HepG2 (cell line): ENCODE data around the gene MLLT10. TPM values are rescaled to one million over a fixed set of nuclear protein-coding genes. Genes with fewer than 3 reads are reported as not detected.

ENCODE experiments used
- ATF7 ChIP-seq, 2 experiments: fragments of 450-650 bp in 1 of 2; sonication (generic) in 1 of 2; formaldehyde crosslinking in 1 of 2; IDR thresholded peaks; 2 replicates each; pipeline versions ENCODE4 v1.4.0 to v1.6.1; 2016 to 2020; ENCODE audit warnings: antibody characterized with exemption in 1 of 2, mild to moderate bottlenecking in 1 of 2, missing genetic modification reagents in 1 of 2
- ETV5 ChIP-seq: IDR thresholded peaks from 2 replicates; pipeline ENCODE4 v1.6.1; 2018; ENCODE audit warnings: missing biosample characterization, missing genetic modification reagents, inconsistent platforms, borderline replicate concordance
- GABPA ChIP-seq, 2 experiments: IDR thresholded peaks; 2 replicates each; pipeline ENCODE4 v1.6.1; 2011 to 2016; ENCODE audit warnings: low read depth in 2 of 2, low read length in 1 of 2, missing biosample characterization in 1 of 2, missing genetic modification characterization in 1 of 2
- GZF1 ChIP-seq: sonication (generic); formaldehyde crosslinking; IDR thresholded peaks from 2 replicates; pipeline ENCODE4 v1.5.1; 2020; ENCODE audit warnings: mild to moderate bottlenecking, missing genetic modification reagents
- HNF4A ChIP-seq: sonication (generic); formaldehyde crosslinking; IDR thresholded peaks from 2 replicates; pipeline ENCODE4 v1.4.0; 2020; ENCODE audit warnings: missing genetic modification reagents
- HNF4G ChIP-seq, 2 experiments: sonication (generic) in 1 of 2; formaldehyde crosslinking in 1 of 2; IDR thresholded peaks; 2 replicates each; pipeline versions ENCODE4 v1.4.0 to v1.6.1; 2011 to 2020; ENCODE audit warnings: borderline replicate concordance in 2 of 2, low read depth in 2 of 2, mild to moderate bottlenecking in 2 of 2, low read length in 1 of 2, missing genetic modification reagents in 1 of 2, moderate library complexity in 1 of 2
- HNRNPUL1 ChIP-seq: fragments of 200-400 bp; formaldehyde crosslinking; IDR thresholded peaks from 2 replicates; pipeline ENCODE4 v1.6.1; 2017; ENCODE audit warnings: low read depth, mild to moderate bottlenecking, low read length, moderate library complexity
- KLF11 ChIP-seq: IDR thresholded peaks from 2 replicates; pipeline ENCODE4 v1.6.1; 2016; ENCODE audit warnings: missing compliant biosample characterization
- SIX1 ChIP-seq: sonication (generic); formaldehyde crosslinking; IDR thresholded peaks from 2 replicates; pipeline ENCODE4 v1.4.0; 2020; ENCODE audit warnings: missing genetic modification reagents, borderline replicate concordance
- ZBED4 ChIP-seq: sonication (generic); formaldehyde crosslinking; IDR thresholded peaks from 2 replicates; pipeline ENCODE4 v1.4.0; 2020; ENCODE audit warnings: missing genetic modification reagents, borderline replicate concordance
- ZNF124 ChIP-seq: sonication (generic); formaldehyde crosslinking; IDR thresholded peaks from 2 replicates; pipeline ENCODE4 v1.4.0; 2020; ENCODE audit warnings: missing genetic modification reagents
- ZNF562 ChIP-seq: sonication (generic); formaldehyde crosslinking; IDR thresholded peaks from 2 replicates; pipeline ENCODE4 v1.8.0; 2022; ENCODE audit warnings: missing genetic modification reagents, borderline replicate concordance
- ZNF780A ChIP-seq: sonication (generic); formaldehyde crosslinking; IDR thresholded peaks from 2 replicates; pipeline ENCODE4 v1.8.0; 2022; ENCODE audit warnings: mild to moderate bottlenecking, missing genetic modification reagents, moderate library complexity
- ZSCAN29 ChIP-seq: sonication (generic); formaldehyde crosslinking; conservative IDR thresholded peaks from 2 replicates; pipeline ENCODE4 v1.4.0; 2020; ENCODE audit warnings: mild to moderate bottlenecking, missing genetic modification reagents
- polyA plus RNA-seq, 8 experiments: library from polyadenylated mRNA; depleted of rRNA in 3 of 8; stranded (reverse) in 7 of 8; unstranded in 1 of 8; fragments of >200 nt; fragmentation: Illumina TruSeq in 4 of 8; extraction: Trizol in 4 of 8; gene quantifications; 2 replicates each; pipeline versions ENCODE4 v1.2.1 to v1.2.3, GENCODE V29; 2011 to 2016; ENCODE audit warnings: low read depth in 4 of 8, missing spikeins in 1 of 8, mixed read lengths in 1 of 8; ENCODE audit not compliant: insufficient read depth in 1 of 8
- total RNA-seq, 5 experiments: library from RNA; depleted of rRNA; stranded (reverse); fragments of >200 nt; fragmentation: Illumina TruSeq; extraction: Trizol; gene quantifications; 2 replicates each; pipeline ENCODE4 v1.2.3, GENCODE V29; 2016; ENCODE audit warnings: low read depth in 1 of 5
- TF ChIP-seq, protein P1 (sequence below): sonication (generic); formaldehyde crosslinking; IDR thresholded peaks from 2 replicates; pipeline ENCODE4 v1.4.0; 2020; ENCODE audit warnings: missing genetic modification reagents, borderline replicate concordance
- TF ChIP-seq, protein P2 (sequence below), 2 experiments: fragments of 450-650 bp in 1 of 2; sonication (generic) in 1 of 2; formaldehyde crosslinking; IDR thresholded peaks; 2 replicates each; pipeline versions ENCODE4 v1.5.0 to v1.8.0; 2020 to 2022; ENCODE audit warnings: mild to moderate bottlenecking in 1 of 2, missing genetic modification reagents in 1 of 2
- TF ChIP-seq, protein P3 (sequence below): sonication (generic); formaldehyde crosslinking; IDR thresholded peaks from 2 replicates; pipeline ENCODE4 v1.5.1; 2020; ENCODE audit warnings: mild to moderate bottlenecking, missing genetic modification reagents, moderate library complexity

MLLT10 gene
- total and polyA plus RNA-seq, 2 of the 13 experiments (the other 11 are each of a cell fraction or from before 2014, with no cell fraction given): 51.3 to 84.1 TPM

GRCh38 chr10:21497177-21497807 lies 36.7 kb upstream of the MLLT10 start (continued):
- TF ChIP-seq HNRNPUL1: no peak
- TF ChIP-seq ETV5: peak; percentile 65; the same call in 1 of the 2 replicates
- TF ChIP-seq KLF11 (CRISPR knock-in tag): 0 out of 2 replicates have a peak, but pooled peaks have one; percentile 13
- no peak for TF ChIP-seq HNF4G (IDR thresholded peaks at IDR 0.05; ENCODE audit: borderline replicate concordance, low read depth, low read length)
- TF ChIP-seq HNF4G (CRISPR knock-in tag; IDR thresholded peaks at IDR 0.05; ENCODE audit: borderline replicate concordance, low read depth): no peak
- TF ChIP-seq, protein P1, sequence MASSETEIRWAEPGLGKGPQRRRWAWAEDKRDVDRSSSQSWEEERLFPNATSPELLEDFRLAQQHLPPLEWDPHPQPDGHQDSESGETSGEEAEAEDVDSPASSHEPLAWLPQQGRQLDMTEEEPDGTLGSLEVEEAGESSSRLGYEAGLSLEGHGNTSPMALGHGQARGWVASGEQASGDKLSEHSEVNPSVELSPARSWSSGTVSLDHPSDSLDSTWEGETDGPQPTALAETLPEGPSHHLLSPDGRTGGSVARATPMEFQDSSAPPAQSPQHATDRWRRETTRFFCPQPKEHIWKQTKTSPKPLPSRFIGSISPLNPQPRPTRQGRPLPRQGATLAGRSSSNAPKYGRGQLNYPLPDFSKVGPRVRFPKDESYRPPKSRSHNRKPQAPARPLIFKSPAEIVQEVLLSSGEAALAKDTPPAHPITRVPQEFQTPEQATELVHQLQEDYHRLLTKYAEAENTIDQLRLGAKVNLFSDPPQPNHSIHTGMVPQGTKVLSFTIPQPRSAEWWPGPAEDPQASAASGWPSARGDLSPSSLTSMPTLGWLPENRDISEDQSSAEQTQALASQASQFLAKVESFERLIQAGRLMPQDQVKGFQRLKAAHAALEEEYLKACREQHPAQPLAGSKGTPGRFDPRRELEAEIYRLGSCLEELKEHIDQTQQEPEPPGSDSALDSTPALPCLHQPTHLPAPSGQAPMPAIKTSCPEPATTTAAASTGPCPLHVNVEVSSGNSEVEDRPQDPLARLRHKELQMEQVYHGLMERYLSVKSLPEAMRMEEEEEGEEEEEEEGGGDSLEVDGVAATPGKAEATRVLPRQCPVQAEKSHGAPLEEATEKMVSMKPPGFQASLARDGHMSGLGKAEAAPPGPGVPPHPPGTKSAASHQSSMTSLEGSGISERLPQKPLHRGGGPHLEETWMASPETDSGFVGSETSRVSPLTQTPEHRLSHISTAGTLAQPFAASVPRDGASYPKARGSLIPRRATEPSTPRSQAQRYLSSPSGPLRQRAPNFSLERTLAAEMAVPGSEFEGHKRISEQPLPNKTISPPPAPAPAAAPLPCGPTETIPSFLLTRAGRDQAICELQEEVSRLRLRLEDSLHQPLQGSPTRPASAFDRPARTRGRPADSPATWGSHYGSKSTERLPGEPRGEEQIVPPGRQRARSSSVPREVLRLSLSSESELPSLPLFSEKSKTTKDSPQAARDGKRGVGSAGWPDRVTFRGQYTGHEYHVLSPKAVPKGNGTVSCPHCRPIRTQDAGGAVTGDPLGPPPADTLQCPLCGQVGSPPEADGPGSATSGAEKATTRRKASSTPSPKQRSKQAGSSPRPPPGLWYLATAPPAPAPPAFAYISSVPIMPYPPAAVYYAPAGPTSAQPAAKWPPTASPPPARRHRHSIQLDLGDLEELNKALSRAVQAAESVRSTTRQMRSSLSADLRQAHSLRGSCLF (CRISPR knock-in tag): no peak
- TF ChIP-seq GABPA (IDR thresholded peaks at IDR 0.05; ENCODE audit: low read depth, low read length): no peak
- TF ChIP-seq GABPA (CRISPR knock-in tag; IDR thresholded peaks at IDR 0.05; ENCODE audit: low read depth): peak; percentile 33; the same call in 1 of the 2 replicates
- no peak for TF ChIP-seq ZNF124 (CRISPR knock-in tag)
- no peak for TF ChIP-seq ZNF562 (CRISPR knock-in tag)
- TF ChIP-seq, protein P2, sequence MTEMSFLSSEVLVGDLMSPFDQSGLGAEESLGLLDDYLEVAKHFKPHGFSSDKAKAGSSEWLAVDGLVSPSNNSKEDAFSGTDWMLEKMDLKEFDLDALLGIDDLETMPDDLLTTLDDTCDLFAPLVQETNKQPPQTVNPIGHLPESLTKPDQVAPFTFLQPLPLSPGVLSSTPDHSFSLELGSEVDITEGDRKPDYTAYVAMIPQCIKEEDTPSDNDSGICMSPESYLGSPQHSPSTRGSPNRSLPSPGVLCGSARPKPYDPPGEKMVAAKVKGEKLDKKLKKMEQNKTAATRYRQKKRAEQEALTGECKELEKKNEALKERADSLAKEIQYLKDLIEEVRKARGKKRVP (CRISPR knock-in tag; IDR thresholded peaks at IDR 0.05): no peak
- no peak for TF ChIP-seq GZF1 (CRISPR knock-in tag)
- TF ChIP-seq, protein P3, sequence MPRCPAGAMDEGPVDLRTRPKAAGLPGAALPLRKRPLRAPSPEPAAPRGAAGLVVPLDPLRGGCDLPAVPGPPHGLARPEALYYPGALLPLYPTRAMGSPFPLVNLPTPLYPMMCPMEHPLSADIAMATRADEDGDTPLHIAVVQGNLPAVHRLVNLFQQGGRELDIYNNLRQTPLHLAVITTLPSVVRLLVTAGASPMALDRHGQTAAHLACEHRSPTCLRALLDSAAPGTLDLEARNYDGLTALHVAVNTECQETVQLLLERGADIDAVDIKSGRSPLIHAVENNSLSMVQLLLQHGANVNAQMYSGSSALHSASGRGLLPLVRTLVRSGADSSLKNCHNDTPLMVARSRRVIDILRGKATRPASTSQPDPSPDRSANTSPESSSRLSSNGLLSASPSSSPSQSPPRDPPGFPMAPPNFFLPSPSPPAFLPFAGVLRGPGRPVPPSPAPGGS (CRISPR knock-in tag): peak; percentile 67
- TF ChIP-seq ZNF780A (CRISPR knock-in tag): no peak
- TF ChIP-seq HNF4A (CRISPR knock-in tag): peak; percentile 56
- TF ChIP-seq ZBED4: no peak
- no peak for TF ChIP-seq ATF7 (IDR thresholded peaks at IDR 0.05)
- no peak for TF ChIP-seq ATF7 (CRISPR knock-in tag; IDR thresholded peaks at IDR 0.05)
- TF ChIP-seq SIX1 (CRISPR knock-in tag): 0 out of 2 replicates have a peak, but pooled peaks have one; percentile 10
- no peak for TF ChIP-seq ZSCAN29
